Muscle of leg (tissue), 11 donors: Measurements from ENCODE around the gene TPGS2. TPM values are rescaled to one million over a fixed set of nuclear protein-coding genes. Genes with fewer than 3 reads are reported as not detected.
"Not testable (repeated sequence)": the region's sequence is repeated elsewhere in the genome, so short reads cannot be mapped to it uniquely, and the experiment has no call there.

Source experiments
- DNase-seq: peaks from one replicate; pipeline ENCODE4 v3.0.0; 2013
- H3K27ac ChIP-seq: one replicate; pipeline ENCODE4 v1.5.1; 2013; ENCODE audit warnings: mild to moderate bottlenecking, low read length, control low read depth
- H3K27me3 ChIP-seq: one replicate; pipeline ENCODE4 v1.6.1; 2013; ENCODE audit warnings: low read length; ENCODE audit not compliant: control insufficient read depth, insufficient read depth
- H3K36me3 ChIP-seq: one replicate; pipeline ENCODE4 v1.6.1; 2013; ENCODE audit warnings: low read length; ENCODE audit not compliant: control insufficient read depth, insufficient read depth
- H3K4me1 ChIP-seq: one replicate; pipeline ENCODE4 v1.6.1; 2013; ENCODE audit warnings: low read length; ENCODE audit not compliant: control insufficient read depth, insufficient read depth
- H3K4me3 ChIP-seq: one replicate; pipeline ENCODE4 v1.5.1; 2013; ENCODE audit warnings: low read length, control low read depth
- H3K9me3 ChIP-seq: replicated peaks from 2 replicates; pipeline ENCODE4 v1.6.1; 2013; ENCODE audit warnings: low read depth, low read length; ENCODE audit not compliant: control insufficient read depth
- WGBS: methylation state at CpG from one replicate; pipeline ENCODE4 v1.1.5; 2013; ENCODE audit warnings: missing lambda C conversion rate; ENCODE audit not compliant: insufficient coverage; 5-methylcytosine and 5-hydroxymethylcytosine counted together
- polyA plus RNA-seq, 8 donors: library from polyadenylated mRNA; unstranded; fragments of 120-200 nt; gene quantifications; one replicate each; pipeline versions ENCODE4 v1.2.1 to v1.2.3, GENCODE V29; 2013; ENCODE audit warnings: inconsistent platforms in 1 of 8, low replicate concordance in 1 of 8; ENCODE audit not compliant: insufficient read length in 8 of 8, insufficient read depth in 1 of 8
- total RNA-seq: library from RNA; stranded (reverse); fragments of 120-200 nt; gene quantifications from one replicate; pipeline ENCODE4 v1.2.4, GENCODE V29; 2013

TPGS2 gene
- total and polyA plus RNA-seq, 9 donors = 34.2 to 72.2 (median 48.3) TPM

GRCh38 chr18:36766836-36767235 lies 62.0 kb downstream of the TPGS2 start:
- Histone ChIP-seq H3K27me3 (no peaks in the 10 kb centered on the region), H3K9me3 (peaks cover 3% of the 10 kb centered on the region), H3K4me3 (no peak overlapping the region), H3K4me1 (no peaks in the 10 kb centered on the region), H3K27ac (no peak overlapping the region), H3K36me3 (peaks cover 10% of the 10 kb centered on the region)
- WGBS = no CpG with 5 or more reads among the region's 3 CpGs
- DNase-seq = no peak

DNA sequence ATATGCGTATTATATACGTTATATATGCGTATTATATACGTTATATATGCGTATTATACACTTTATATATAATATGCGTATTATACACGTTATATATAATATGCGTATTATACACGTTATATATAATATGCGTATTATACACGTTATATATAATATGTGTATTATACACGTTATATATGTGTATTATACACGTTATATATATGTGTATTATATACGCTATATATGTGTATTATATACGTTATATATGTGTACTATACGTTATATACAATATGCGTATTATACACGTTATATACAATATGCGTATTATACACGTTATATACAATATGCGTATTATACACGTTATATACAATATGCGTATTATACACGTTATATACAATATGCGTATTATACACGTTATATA lies 65.8 kb downstream of the TPGS2 start:
- not testable (repeated sequence) for H3K27me3 ChIP-seq, H3K9me3 ChIP-seq, DNase-seq, H3K36me3 ChIP-seq, H3K4me1 ChIP-seq, H3K27ac ChIP-seq, H3K4me3 ChIP-seq
- WGBS = no CpG with 5 or more reads among the region's 26 CpGs

DNA sequence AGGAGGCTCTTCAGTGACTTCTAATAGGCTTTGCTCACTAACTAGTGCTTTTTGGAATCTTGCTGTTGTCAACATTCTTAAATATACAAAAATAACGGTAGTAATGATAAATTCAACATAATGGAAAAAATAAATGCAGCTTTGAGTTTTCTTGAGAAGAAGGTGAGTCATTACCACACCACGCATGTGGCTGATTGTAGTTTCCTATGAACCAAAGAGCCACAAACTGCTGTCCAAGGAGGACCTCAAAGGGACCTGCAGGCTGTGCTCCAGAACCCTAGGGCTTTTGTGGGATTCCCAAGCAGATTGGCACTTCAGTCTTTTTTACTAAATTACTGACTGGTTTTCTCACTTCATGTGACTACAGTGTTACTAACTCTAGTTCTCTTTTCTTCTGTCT lies 66.7 kb downstream of the TPGS2 start:
- H3K4me1 ChIP-seq = peaks cover 10% of the 10 kb centered on the region
- peaks cover 7% of the 10 kb centered on the region for H3K36me3 ChIP-seq
- no peak overlapping the region for H3K27ac ChIP-seq
- H3K27me3 ChIP-seq = no peaks in the 10 kb centered on the region
- H3K4me3 ChIP-seq = no peak overlapping the region
- DNase-seq = no peak
- peaks cover 3% of the 10 kb centered on the region for H3K9me3 ChIP-seq
- 89% methylated on average over 1 of the region's 2 CpGs for WGBS

DNA sequence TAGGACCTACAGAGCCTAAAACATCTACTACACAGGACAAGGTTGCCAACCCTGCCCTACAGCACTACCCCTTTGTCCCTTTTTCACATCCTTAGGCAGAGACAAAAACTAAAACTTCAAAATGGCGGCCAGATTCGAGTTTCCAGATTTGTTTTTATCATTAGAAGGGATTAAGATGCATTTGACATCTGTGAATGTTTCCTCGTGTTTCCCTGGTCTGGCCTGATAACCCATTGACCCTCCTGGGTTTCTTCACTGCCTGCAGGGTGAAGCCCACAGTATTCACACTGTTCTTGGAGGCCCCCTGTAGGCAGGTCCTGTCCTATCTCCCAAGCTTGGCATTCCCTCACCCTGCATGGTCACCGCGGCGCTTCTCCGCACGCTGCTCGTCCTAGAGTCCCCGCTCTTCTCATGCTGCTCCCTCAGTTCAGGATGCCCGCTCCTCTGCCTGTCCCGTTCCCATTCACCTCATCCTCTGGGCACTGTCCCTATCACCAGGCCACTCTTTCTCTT lies 67.6 kb downstream of the TPGS2 start:
- peaks cover 3% of the 10 kb centered on the region for H3K9me3 ChIP-seq
- 89% methylated on average over 10 of the region's 12 CpGs for WGBS
- DNase-seq = no peak
- H3K27me3 ChIP-seq = no peaks in the 10 kb centered on the region
- peaks cover 16% of the 10 kb centered on the region for H3K4me1 ChIP-seq
- peaks cover 7% of the 10 kb centered on the region for H3K36me3 ChIP-seq
- H3K27ac ChIP-seq = no peak overlapping the region
- H3K4me3 ChIP-seq = no peak overlapping the region

GRCh38 chr18:36760598-36760997 lies 68.2 kb downstream of the TPGS2 start:
- no peak for DNase-seq
- Histone ChIP-seq H3K4me1 (peaks cover 17% of the 10 kb centered on the region), H3K9me3 (peaks cover 3% of the 10 kb centered on the region), H3K27me3 (no peaks in the 10 kb centered on the region), H3K36me3 (peaks cover 7% of the 10 kb centered on the region), H3K4me3 (no peak overlapping the region), H3K27ac (no peak overlapping the region)
- 93% methylated on average over 26 of the region's 29 CpGs for WGBS

DNA sequence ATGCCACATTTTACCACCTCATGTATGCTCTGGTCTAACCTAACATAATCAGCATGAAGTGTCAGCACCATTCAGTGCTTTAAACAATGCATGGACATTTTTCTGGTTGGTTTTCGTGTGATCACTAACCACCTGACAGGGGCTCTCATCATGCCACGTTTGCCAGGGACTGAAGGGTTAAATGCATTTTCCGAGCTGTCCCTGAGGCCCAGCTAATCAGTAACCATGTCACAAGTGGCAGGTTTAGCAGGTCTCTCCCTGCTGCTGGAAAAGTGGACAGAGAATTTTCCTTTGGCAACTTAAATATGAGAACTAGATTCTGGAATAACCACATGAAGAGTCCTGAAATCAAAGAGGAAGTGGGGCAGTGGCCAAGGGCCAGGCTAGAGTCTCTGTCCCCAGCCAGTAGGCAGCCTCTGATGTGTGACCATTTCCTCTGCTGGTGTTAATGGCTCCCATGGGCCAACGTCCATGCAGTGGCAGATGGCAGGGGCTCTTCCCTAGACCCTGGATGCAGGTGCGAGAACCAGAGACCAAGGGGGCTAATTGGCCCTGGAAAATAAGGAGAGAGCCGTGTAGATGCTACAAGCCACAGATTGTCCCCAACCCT lies 69.5 kb downstream of the TPGS2 start:
- WGBS = 53% methylated on average over 3 of the region's 6 CpGs
- Histone ChIP-seq H3K27me3 (no peaks in the 10 kb centered on the region), H3K9me3 (no peaks in the 10 kb centered on the region), H3K4me3 (no peak overlapping the region), H3K4me1 (peaks cover 17% of the 10 kb centered on the region), H3K27ac (no peak overlapping the region), H3K36me3 (peaks cover 7% of the 10 kb centered on the region)
- peak; percentile 7 for DNase-seq

GRCh38 chr18:36758623-36759022 lies 70.2 kb downstream of the TPGS2 start:
- Histone ChIP-seq H3K27me3 (no peaks in the 10 kb centered on the region), H3K9me3 (no peaks in the 10 kb centered on the region), H3K4me1 (peaks cover 17% of the 10 kb centered on the region), H3K27ac (no peak overlapping the region), H3K4me3 (no peak overlapping the region), H3K36me3 (peaks cover 7% of the 10 kb centered on the region)
- WGBS = 52% methylated on average over 10 of the region's 10 CpGs
- DNase-seq = peak; percentile 39

- DNase-seq = peak; percentile 75
Observed at GRCh38 chr18:36757991-36758390, 70.8 kb downstream of the TPGS2 start.

GRCh38 chr18:36757081-36757480 lies 71.7 kb downstream of the TPGS2 start:
- peak; percentile 82 for DNase-seq

More at GRCh38 chr18:36757991-36758390, 70.8 kb downstream of the TPGS2 start:
- no peaks in the 10 kb centered on the region for H3K9me3 ChIP-seq
- peaks cover 7% of the 10 kb centered on the region for H3K36me3 ChIP-seq
- no peak overlapping the region for H3K4me3 ChIP-seq
- peaks cover 18% of the 10 kb centered on the region for H3K4me1 ChIP-seq
- H3K27ac ChIP-seq = no peak overlapping the region
- WGBS = no CpG with 5 or more reads among the region's 3 CpGs
- H3K27me3 ChIP-seq = no peaks in the 10 kb centered on the region

DNA sequence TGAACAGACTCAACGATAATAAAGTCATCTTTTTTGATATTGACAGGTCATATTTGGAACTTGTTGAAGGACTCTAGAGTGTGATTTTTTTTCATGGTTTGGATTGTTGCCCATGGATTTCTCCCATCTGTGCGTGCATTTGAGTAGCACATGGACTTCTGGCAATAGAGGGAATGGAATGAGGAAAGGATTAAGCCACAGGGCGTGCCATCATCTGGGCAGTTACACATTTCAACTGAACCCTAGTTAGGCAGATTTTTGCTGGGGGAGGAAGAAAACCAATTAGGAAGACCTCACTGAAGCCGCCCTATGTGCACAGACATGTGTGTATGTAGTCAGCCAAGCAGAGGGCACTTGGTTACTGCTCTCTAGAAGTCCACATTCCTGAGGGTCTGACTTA lies 72.6 kb downstream of the TPGS2 start:
- WGBS = 57% methylated on average over 3 of the region's 4 CpGs
- H3K4me1 ChIP-seq = peaks cover 19% of the 10 kb centered on the region
- H3K36me3 ChIP-seq = peaks cover 2% of the 10 kb centered on the region
- H3K4me3 ChIP-seq = no peak overlapping the region
- peak; percentile 57 for DNase-seq
- no peaks in the 10 kb centered on the region for H3K27me3 ChIP-seq
- no peak overlapping the region for H3K27ac ChIP-seq
- no peaks in the 10 kb centered on the region for H3K9me3 ChIP-seq

More at GRCh38 chr18:36757081-36757480, 71.7 kb downstream of the TPGS2 start:
- Histone ChIP-seq H3K36me3 (peaks cover 7% of the 10 kb centered on the region), H3K9me3 (no peaks in the 10 kb centered on the region), H3K4me1 (peaks cover 19% of the 10 kb centered on the region), H3K27me3 (no peaks in the 10 kb centered on the region), H3K4me3 (no peak overlapping the region), H3K27ac (no peak overlapping the region)
- WGBS = no CpG with 5 or more reads among the region's 1 CpG
